SK-N-SH treated with all-trans-retinoic acid at 6 μM for 48 hours (cell line): ENCODE results near the gene DNAH14.

Experiments
- ARNTL ChIP-seq: fragments of 450-650 bp; formaldehyde crosslinking; IDR thresholded peaks from 2 replicates; pipeline ENCODE4 v1.5.0; 2020; ENCODE audit warnings: low read depth, mild to moderate bottlenecking, moderate library complexity, borderline replicate concordance
- TCF4 ChIP-seq: fragments of 250-450 bp; sonication (Bioruptor Pico); IDR thresholded peaks from 2 replicates; pipeline ENCODE4 v1.8.0; 2021; ENCODE audit warnings: mild to moderate bottlenecking, moderate library complexity, borderline replicate concordance

GRCh38 chr1:225418598-225418997 is 489.1 kb downstream of the DNAH14 start:
- TF ChIP-seq ARNTL (CRISPR knock-in tag) (no peak), TCF4 (no peak)
